HEK293T (cell line): ENCODE measurements around the gene THAP5.
"Not testable (repeated sequence)": the region's sequence is repeated elsewhere in the genome, so short reads cannot be mapped to it uniquely, and the experiment has no call there.

Experiments
- FOXK2 ChIP-seq: fragments of 450-650 bp; IDR thresholded peaks from 2 replicates; pipeline ENCODE4 v1.6.1; 2016; ENCODE audit warnings: mild to moderate bottlenecking
- FOXM1 ChIP-seq: fragments of 450-650 bp; IDR thresholded peaks from 2 replicates; pipeline ENCODE4 v1.6.1; 2017; ENCODE audit warnings: mild to moderate bottlenecking, borderline replicate concordance

- TF ChIP-seq FOXK2, FOXM1: not testable (repeated sequence)
Observed at GRCh38 chr7:108538685-108539084, 30.8 kb downstream of the THAP5 start.
